CD4-positive, alpha-beta T cell treated with Interleukin-4 for 1 hour (primary cell): Measurements from ENCODE around the gene FAM131C.
A peak's percentile ranks its signal among the peaks of the same experiment; 100 is the strongest.

ENCODE experiments used
- DNase-seq, 2 donors: peaks; one replicate each; pipeline ENCODE4 v3.0.0-alpha.2; 2020 to 2022

Gene FAM131C

GRCh38 chr1:16013220-16013907 is 60.1 kb downstream of the FAM131C start:
- DNase-seq, result peak; percentile 15 to 37

- DNase-seq, result peak; percentile 5 to 29
Measured at GRCh38 chr1:16012590-16013219, 60.7 kb downstream of the FAM131C start.

GRCh38 chr1:16011936-16012589 is 61.4 kb downstream of the FAM131C start:
- no peak for DNase-seq

DNA sequence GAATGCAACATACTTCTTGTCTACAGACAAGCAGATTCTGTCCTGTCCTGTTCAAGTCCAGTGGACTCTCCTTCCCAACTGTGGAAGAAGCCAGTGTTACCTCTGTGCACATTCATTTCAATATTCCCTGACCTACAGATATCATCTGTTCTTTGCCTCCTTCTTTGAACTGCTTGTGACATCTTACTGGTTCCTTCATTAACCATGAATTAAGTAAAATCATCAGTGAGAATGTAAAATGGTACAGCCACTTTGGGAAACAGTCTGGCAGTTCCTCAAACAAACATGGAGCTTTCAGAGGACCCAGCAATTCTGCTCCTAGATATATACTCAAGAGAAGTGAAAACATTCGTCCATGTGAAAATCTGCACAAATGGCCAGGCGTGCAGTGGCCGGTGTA is 62.6 kb downstream of the FAM131C start:
- no peak for DNase-seq

DNA sequence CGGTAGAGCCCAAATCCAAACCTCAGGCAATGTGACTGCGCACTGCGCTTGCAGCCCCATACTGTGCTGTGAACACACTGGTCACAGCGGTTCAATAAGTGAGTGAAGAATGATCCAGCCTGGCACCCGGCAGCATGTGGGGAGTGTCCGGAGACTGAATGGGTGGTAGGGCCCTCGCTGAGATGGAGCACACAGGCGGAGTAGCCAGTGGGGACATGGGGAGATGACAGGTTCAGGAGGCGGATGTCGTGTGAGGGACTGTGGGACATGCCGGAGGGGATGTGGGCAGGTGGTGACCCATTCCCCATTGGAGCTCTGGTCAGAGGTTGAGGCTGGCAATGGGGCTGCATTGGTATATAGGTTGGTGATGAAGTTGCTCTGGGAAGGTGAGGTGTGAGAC is 63.8 kb downstream of the FAM131C start:
- DNase-seq, result no peak

DNA sequence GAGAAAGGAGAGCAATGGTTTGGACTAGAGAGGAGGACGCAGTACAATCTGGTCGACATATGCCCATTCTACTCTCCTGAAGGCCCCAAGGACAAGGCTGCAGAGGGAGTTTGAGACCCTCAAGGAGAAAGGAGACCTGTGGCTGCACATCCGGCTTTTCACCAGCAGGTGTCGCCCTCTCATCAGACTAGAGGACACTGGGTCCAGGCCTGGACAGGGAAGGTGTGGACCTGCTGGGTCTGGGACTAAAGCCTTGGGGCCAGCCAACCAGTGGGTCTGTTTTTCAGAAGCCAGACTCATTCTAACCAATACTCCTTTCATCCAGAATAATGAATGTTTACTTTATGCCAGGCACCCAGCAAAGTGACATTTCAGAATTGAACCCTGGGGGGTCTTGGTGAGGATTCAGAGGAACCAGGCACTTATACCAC is 64.4 kb downstream of the FAM131C start:
- peak; percentile 70 to 71 for DNase-seq
